ENCODE data around the gene MEIOSIN.
A peak's percentile ranks its signal among the peaks of the same experiment; 100 is the strongest.
"Not testable (repeated sequence)": the region's sequence is repeated elsewhere in the genome, so short reads cannot be mapped to it uniquely, and the experiment has no call there.

The MEIOSIN gene

GRCh38 chr19:45781214-45782161 lies 48.2 kb downstream of the MEIOSIN start:
- DNase-seq = peak; percentile 79 to 80

- DNase-seq = peak in 1 of 2 experiments; percentile 39
These were observed 49.0 kb downstream of the MEIOSIN start, which contains the start of gene DMPK for GRCh38 chr19:45782162-45782691. Gene DMPK (minus strand): TSS chr19:45782490. CDS start chr19:45782352, 138 bp downstream.

GRCh38 chr19:45782820-45783785 lies 49.9 kb downstream of the MEIOSIN start:
- peak in 1 of 2 experiments; percentile 23 for DNase-seq

GRCh38 chr19:45784096-45784495 lies 50.9 kb downstream of the MEIOSIN start:
- DNase-seq = no peak

- no peak for DNase-seq
These were observed 51.9 kb downstream of the MEIOSIN start for GRCh38 chr19:45785097-45785496.

GRCh38 chr19:45785781-45786532 lies 52.7 kb downstream of the MEIOSIN start:
- DNase-seq = no peak

GRCh38 chr19:45786533-45786894 lies 53.3 kb downstream of the MEIOSIN start:
- DNase-seq = no peak

GRCh38 chr19:45789035-45789786 lies 56.0 kb downstream of the MEIOSIN start:
- no peak for DNase-seq

GRCh38 chr19:45790942-45791341 lies 57.7 kb downstream of the MEIOSIN start:
- no peak for DNase-seq

- no peak for DNase-seq
These were observed 58.7 kb downstream of the MEIOSIN start for GRCh38 chr19:45791744-45792469.

GRCh38 chr19:45792470-45793177 lies 59.4 kb downstream of the MEIOSIN start, which contains the start of gene DMWD:
Gene DMWD (minus strand): TSS chr19:45792845. CDS start chr19:45792756, 89 bp downstream.
- peak; percentile 97 to 98 for DNase-seq

- no peak for DNase-seq
These were observed 59.9 kb downstream of the MEIOSIN start for GRCh38 chr19:45793178-45793564.

- no peak for DNase-seq
These were observed 60.6 kb downstream of the MEIOSIN start for GRCh38 chr19:45793876-45794275.

GRCh38 chr19:45794627-45795026 lies 61.4 kb downstream of the MEIOSIN start:
- no peak for DNase-seq

- DNase-seq = peak; percentile 59 to 76
These were observed 65.8 kb downstream of the MEIOSIN start for GRCh38 chr19:45798995-45799517.

GRCh38 chr19:45799541-45799940 lies 66.3 kb downstream of the MEIOSIN start:
- not testable (repeated sequence) for DNase-seq

- no peak for DNase-seq
These were observed 66.9 kb downstream of the MEIOSIN start for GRCh38 chr19:45800070-45800553.

GRCh38 chr19:45801603-45802175 lies 68.5 kb downstream of the MEIOSIN start:
- no peak for DNase-seq
